LHCN-M2 (cell line): ENCODE results near the gene TCEANC2. TPM values are rescaled to one million over a fixed set of nuclear protein-coding genes. Genes with fewer than 3 reads are reported as not detected.
A peak's percentile ranks its signal among the peaks of the same experiment; 100 is the strongest.

Source experiments
- DNase-seq: peaks from one replicate; pipeline ENCODE4 v3.0.0-alpha.2; 2012; ENCODE audit warnings: low read depth
- total RNA-seq: library from RNA; depleted of rRNA; stranded (reverse); fragments of >200 nt; gene quantifications from 2 replicates; pipeline ENCODE4 v1.2.3, GENCODE V29; 2014

Gene TCEANC2
- total RNA-seq, 1 experiment from 2014 or later: 4.6 TPM

DNA sequence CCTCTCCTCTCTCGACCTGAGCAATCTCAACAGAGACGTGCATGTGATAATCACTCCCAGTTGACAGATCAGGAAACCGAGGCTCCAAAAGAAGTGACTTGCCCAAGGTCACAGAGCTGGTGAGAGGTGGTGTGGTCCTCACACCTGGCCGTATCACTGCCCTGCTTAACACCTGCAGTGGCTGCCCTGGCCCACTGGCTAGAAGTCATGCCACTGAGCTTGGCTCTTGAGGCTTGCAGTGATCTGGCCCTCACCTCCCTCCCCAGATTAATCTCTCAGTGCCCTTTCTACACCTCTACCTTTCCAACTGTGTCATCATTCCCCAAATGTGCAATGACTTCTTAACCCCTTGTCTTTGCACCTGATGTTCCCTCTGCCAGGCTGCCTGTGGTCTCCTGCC lies 60.6 kb downstream of the TCEANC2 start:
- DNase-seq: no peak

DNA sequence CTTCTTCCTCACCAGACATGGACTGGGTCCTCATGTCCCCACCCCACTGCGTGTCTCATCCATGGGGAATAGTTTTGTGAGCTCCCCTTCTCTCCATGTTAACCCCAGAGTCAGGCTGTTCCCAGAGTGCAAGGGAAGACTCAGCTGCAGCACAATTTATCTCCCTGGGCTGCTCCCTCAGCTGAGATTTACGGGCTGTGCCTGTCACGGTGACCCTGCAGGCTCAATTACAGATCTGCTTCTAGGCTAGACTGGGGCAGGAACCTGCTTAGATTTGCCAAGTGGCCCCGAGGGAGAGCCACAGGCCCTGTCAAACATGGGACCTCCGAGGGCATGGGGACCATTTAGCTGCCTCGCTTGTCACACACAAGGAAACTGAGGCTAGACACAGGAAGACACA lies 61.5 kb downstream of the TCEANC2 start:
- DNase-seq: no peak

DNA sequence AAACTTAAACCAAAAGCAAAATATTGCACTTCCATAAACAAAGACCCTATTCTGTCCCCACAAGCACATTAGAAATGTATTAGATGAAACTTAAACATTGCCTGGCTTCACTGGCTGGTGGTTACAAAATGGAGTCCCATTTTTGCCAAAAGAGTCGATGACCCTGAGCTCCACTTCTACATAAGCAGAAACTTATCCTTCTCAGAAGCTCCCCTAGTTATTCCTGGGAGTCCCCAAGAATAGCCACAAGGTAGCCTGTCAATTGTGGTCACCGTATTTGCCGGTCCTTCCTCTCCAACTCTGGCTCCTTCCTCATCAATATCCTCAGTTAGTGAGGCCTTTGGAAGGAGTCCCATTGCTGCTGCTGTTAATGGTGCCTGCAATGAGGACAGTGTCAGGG lies 62.1 kb downstream of the TCEANC2 start:
- no peak for DNase-seq

DNA sequence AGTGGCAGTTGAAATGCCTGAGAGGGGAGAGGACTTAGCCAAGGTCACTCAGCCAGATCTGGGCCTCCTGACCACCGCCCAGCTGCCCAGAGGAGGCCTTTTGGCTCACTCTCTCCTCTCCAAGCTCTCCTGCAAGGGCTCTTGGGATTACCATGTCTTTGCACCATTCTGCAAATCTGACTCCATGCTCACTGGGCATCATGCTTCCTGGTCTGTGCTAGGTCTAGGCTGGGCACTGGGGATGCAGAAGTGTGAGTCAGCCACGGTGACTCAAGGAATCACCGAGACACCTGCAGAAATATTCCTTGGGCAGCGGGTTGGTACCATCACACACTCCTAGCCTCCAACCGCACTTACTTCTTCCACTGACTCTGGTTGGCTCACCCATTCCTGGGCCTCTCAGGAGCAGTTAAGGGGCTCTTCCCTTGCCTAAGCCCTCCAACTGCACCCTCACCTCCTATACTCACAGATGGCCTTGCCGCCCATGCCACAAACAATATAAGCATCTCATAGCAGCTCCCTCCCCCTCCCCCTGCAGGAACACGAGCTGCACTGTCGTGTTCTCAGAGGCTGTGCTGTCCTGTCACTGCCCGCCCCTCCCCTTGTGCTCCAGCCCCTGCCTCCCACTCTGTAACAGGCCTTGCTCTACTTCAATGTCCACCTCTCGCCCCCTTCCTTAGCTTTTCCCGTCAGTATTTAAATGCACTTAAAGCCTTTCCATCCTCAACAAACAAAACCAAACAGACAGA lies 64.6 kb downstream of the TCEANC2 start:
- DNase-seq: no peak

DNA sequence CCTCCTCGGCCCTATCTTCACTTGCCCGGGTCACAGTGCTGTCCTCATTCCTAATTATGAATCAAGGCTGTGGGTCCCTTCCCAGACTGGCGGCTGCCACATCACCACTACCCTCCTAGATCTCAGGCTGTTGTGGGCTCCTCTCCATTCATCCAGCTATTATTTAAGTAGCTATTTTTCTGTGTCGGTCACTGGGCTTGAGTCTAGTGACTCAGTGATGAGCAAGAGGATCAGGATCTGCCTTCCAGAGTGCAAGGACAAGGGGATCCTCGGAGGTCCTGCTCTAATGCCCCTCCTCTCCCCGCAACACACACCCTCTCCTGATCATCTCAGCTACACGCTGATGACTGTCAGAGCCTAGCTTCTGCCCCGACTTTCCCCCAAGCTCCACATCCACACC lies 65.3 kb downstream of the TCEANC2 start:
- peak; percentile 86 for DNase-seq

DNA sequence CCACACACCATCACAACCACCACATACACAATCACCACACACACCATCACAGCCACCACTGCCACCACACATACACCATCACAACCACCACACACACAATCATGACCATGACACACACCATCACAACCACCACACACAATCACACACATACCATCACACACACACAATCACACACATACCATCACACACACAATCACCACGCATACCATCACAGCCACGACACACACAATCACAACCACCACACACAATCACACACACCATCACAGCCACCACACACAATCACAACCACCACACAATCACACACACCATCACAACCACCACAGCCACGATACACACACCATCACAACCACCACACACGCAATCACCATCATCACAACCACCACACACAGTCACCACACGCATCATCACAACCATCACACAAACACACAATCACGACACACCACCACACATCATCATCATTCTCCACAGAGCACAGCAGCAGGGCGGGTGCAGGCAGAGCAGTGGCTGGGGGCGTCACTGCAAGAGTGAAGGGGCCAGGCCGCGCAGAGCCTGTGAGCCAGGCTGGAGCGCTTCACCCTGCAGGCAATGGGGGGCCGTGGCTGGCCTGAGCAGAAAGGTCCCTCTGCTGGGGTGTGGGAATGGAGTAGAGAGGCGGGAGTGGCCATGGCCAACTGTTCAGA lies 66.8 kb downstream of the TCEANC2 start:
- DNase-seq: no peak

DNA sequence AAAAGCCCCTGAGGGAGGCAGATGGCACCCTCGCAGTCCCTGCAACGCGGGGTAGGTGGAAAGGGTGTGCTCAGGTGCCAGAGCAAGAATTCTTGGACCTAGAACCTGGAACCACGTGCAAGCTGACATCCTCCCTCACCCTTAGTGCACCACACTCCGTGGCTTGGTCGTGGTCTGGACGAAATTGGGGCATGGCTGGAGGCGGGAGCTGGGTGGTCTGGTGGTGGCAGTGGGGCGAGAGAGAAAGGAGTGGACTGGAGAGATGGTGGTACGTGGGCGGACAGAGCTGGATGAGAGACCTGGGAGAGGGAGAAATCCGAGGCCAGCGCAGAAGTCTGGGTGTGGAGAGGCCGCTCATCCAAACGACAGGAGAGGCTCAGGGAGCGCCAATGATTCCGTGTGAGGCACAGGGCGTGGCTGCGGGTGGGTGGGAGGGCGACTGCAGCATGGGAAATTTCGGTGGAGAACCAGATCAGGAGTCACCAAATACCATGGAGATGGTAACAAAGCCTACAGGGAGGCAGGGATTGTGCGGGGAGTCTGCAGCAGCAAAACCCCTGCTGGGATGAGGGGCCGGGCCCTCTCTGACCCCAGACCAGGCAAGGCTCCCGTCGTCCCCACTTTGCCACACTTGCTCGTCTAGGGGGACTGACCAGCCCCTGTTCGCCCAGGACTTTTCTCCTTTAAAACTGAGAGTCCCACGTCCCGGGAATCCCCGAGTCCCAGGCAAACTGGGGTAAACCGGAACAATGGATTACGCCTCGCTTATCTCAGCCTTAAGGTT lies 67.5 kb downstream of the TCEANC2 start:
- DNase-seq: no peak

DNA sequence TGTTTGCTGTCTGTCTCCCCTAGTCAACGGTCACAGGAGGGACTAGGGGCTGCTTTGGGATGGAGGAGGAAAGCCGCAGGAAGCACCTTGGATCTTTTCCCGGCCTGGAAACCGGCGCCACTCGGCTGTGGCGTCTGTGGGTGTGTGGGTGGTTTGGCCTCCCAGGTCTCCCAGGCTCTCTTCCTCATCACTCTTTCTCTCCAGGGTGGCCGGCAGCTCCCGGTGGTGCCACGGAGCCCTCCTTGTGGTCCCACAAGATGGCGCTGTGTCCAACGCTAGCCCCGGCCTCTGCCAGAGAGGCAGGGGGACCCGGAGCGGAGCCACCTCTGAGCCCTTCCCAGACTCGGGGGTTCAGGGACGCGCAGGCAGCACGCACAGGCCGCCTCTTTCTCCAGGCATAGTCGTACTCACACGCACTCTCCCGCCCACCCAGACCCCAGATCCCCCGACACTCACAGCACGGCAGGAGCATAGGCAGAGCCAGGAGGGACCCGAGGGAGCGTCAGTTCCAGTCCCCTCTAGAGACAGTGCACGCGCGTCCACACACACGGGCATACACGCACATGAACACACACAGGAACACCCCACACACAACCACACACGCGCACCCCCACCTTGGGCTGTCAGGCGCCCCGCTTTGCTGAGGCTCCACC lies 68.2 kb downstream of the TCEANC2 start:
- DNase-seq: peak; percentile 65

DNA sequence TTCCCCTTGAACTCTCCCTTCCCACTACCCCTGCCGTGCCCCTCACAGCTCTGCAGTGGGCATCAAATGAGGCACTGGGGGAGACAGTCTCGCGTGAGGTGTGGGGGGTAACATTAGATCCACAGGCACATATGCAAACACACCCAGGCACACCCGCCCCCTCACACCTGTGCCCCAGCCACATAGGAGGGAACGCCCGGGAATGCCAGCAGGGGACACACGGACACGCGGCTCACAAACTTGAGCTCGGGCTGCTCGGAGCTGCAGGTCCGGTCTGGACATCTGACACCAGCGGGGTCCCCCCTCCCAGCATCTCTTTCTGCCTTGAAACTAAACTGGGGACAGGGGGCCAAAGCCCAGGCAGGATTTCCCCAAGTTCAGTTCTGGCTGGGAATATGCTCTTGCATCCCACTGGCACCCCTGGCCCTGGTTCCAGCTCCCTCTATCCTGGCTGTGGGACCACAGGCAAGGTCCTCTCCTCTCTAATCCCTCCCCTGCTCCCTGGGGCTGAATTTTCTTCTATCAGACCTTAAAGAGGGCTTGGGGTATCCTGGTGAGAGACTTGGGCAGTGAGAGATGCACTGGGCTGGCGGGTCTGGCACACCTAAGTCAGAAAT lies 68.8 kb downstream of the TCEANC2 start:
- no peak for DNase-seq

DNA sequence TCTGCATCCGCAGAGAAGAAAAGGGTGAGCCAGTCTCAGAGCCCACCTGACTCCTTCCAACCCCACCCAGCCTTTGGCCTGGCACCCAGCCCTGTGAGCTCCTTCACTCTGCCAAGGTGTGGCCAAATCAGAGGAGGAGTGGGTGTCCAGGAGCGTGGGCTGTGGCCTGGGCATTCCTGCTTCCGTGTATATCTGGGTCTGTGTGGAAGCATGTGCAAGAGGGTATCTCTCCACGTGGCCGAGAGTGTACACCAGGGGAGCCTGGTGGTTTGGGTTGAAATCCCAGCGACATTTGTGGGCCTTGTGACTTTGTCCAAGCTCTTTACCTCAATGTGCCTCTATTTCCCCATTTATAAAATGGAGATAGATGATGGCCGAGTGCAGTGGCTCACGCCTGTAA lies 69.6 kb downstream of the TCEANC2 start:
- DNase-seq: no peak

DNA sequence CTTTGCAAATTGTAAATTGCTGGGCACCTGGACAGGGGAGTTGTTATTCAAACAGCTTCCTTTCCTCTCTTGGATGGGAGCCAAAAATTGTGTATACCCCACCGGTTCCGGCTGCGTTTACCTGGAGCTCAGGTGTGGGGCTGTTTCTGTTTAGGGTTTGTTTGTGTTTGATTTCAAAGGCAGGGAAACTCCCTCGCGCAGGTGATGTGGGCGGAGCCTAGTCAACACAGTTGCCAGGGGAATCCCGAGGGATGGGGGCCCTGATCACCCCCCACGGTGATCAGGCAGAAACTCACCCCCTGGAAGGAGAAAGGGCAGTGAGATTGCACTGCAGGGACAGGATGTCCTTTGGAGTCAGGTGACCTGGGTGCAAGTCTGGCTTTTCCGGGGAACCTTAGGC lies 71.1 kb downstream of the TCEANC2 start:
- no peak for DNase-seq

DNA sequence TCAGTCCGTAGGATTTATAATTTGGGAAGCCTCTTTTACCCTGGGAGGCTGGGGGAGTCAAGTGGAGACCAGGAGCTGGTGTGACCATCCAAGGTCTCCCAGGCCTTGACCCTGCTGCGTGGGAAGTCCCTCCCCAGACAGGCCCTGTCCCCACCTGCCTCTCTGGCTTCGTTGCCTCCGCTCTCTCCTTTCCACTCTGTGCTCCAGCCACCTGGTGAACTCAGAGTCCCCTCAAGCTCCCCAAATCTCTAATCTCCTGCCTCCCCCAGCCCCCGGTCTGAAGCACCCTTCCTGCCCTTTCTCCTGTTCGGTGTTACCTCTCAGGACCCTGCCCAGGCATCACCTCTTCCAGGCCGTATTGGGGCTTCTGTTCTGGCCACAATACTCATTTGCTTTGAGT lies 71.5 kb downstream of the TCEANC2 start:
- no peak for DNase-seq

DNA sequence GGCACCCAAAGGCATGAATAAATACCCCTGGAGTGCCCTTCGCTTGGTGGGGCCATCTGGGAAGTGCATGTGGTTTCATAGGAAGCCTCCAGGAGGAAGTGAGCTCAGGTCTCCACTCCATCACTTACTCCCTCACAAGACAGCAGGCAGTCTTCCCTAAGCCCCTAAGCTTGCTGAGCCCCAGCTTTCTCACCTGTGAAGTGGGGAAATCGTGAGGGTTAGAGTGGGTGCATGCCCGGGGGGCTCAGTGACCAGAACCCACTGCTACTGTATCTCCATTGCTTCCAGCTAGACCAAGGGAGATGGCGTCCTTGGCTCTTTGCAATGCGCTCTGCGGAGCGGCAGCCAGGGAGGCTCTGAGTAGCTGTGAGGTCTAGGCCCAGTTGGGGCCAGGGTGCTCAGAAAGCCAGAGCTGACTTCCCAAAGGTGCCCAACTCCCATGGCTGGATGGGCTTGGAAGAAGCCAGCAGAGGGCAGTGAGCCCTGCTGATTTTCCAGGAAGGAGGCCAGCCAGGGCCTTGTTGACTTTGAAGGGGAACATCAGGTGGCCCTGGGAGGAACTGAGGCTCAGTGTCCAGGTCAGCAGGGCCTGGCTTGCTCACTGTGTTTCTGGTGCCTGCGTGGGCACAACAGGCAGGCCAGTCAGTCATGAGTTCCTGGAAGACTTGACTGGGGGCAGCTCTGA lies 72.1 kb downstream of the TCEANC2 start:
- peak; percentile 70 for DNase-seq

DNA sequence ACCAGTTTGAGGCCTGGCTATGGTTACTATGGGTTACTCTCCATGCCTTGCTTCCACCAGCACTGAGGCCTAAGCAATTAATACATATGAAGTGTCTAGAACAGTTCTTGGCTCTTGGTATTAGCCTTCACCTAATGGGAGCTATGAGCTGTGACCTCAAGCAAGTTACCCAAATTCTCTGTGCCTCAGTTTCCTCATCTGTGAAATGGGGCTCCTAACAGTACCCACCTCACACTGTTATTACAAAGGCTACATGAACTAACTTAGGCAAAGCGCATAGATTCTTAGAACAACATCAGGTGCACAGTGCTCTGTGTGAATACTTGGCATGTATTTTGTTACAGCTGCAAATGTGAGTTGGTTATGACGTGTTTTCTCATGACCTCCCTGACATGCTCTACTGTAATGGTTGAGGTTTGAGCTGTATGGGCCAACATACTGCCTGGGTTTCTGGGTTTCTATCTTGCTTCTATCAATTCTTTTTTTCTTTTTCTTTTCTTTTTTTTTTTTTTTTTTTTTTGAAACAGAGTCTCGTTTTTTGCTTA lies 72.9 kb downstream of the TCEANC2 start:
- DNase-seq: no peak

DNA sequence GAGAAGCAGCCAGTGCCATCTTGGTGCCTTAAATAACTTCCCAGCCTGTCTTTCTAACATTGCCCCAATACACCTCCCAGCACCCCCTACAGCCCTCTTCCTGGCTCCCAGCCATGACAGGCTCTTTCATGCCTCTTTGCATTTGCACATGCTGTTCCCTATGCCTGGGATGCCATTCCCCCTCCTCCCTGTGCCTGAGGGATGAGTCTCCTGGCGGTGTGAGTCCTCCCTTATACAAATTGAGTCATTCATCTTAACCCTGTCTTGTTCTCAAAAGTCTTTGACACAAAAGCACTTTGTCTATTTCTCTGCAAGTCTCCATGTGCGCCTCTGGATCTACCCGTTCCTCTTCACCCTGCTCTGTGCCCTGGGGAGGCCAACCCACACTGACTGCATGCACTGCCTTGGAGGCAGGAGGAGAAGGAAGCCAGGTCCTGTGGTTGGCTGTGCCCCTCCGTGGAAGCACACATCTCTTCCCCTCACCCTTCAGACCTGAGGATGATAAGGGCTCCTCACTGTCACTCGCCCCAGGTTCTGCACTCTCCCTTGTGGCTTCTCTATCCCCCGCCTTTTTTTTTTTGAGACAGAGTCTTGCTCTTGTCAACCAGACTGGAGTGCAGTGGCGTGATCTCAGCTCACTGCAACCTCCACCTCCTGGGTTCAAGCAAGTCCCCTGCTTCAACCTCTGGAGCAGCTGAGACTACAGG lies 74.3 kb downstream of the TCEANC2 start:
- DNase-seq: no peak

DNA sequence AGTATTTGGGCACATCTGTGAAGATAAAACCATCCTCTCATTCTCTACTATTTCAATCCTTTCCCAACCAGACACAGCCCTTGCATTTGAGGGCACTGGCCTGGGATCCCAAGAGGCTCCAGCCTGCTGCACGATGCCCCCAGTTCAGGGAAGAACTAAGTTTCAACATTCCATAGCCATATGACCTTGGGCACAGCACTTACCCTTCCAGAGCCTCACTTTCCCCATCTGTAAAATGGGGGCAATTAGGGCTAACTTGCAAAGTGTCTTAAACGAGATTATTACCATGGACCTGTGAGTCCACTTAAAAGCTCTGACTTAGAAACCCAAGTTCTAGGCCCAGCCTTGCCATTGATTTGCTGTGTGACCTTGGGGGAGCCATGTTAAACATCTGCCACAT lies 76.5 kb downstream of the TCEANC2 start:
- no peak for DNase-seq

DNA sequence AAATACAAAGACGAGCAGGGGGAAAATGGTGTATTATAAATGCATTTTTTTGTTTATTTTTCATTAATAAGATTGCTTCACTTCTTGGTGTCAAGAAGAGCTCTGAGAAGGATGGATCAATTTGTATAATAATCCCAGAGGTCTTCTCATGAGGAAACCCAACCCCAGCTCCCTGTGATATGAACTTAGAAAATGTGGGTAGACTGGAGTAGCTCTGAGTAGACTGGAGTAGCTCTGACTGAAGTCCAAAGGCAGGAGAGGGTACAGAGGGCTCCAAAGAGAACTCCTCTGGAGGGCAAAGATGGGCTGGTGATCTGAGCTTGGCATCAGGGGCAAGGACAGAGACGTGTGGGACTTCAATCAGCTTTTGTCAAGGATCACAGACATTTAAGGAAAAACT lies 78.0 kb downstream of the TCEANC2 start:
- DNase-seq: no peak

DNA sequence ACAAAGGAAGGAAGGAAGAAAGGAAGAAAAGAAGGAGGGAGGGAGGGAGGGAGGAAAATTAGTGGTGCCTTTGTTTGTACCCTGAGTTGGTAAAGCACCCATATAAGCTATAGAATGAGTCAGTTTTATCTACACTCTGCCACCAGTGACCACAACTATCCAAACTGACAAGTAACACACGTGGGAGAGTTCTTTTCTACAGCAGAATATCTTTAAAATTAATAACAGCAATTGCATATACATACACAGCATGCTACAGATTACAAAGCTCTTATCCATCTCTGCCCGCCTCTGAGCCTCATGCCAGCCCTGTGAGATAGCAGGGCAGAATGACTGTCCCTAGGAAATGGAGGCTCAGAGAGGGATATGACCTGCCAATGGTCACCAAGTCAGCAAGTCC lies 79.1 kb downstream of the TCEANC2 start:
- DNase-seq: no peak

DNA sequence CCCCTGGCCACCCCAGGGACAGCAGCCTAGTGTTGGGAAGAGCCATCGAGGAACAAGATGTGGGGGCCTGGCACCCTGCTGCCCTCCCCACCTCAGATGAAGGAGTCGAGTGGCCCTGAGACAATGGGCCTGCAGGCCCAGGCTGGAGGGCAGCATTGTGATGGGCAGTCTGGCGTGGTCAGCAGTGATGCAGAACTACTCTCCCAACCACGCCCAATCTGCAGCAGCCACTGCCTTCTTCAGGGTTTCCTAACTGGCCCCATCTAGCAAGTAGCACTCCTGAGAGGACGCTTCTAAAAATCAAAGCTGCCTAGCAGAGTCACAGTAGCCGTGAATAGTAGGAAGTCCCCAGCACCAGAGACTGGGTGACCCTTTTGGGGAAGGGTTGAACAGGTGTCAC lies 80.9 kb downstream of the TCEANC2 start:
- DNase-seq: no peak
